Mesenchymal stem cell (in vitro differentiated cells and primary cell): Measurements from ENCODE around the gene OPN1SW.

ENCODE experiments used
- DNase-seq: peaks from one replicate; pipeline ENCODE4 v3.0.0-alpha.2; 2013
- H2AFZ ChIP-seq: one replicate; pipeline ENCODE4 v1.6.1; 2013; ENCODE audit warnings: low read depth, mild to moderate bottlenecking, control low read depth, inconsistent platforms, low read length, moderate library complexity
- H2AK5ac ChIP-seq: 2 replicates; pipeline ENCODE4 v1.6.1; 2013; ENCODE audit warnings: low read length, moderate library complexity, mild to moderate bottlenecking, inconsistent platforms; ENCODE audit not compliant: severe bottlenecking
- H2BK120ac ChIP-seq: one replicate; pipeline ENCODE4 v1.6.1; 2013; ENCODE audit warnings: low read depth, mild to moderate bottlenecking, inconsistent platforms, low read length, moderate library complexity
- H2BK12ac ChIP-seq, 2 experiments: one replicate each; pipeline ENCODE4 v1.6.1; 2013; ENCODE audit warnings: inconsistent platforms in 2 of 2, low read length in 2 of 2, mild to moderate bottlenecking in 2 of 2, moderate library complexity in 2 of 2, control low read depth in 1 of 2
- H2BK15ac ChIP-seq: one replicate; pipeline ENCODE4 v1.6.1; 2013; ENCODE audit warnings: mild to moderate bottlenecking, low read depth, inconsistent platforms; ENCODE audit not compliant: poor library complexity, severe bottlenecking
- H2BK5ac ChIP-seq: 2 replicates; pipeline ENCODE4 v1.6.1; 2013; ENCODE audit warnings: low read depth, mild to moderate bottlenecking, low read length, control low read depth, inconsistent platforms; ENCODE audit not compliant: poor library complexity, severe bottlenecking
- H3K14ac ChIP-seq, 2 experiments: one replicate each; pipeline ENCODE4 v1.6.1; 2013; ENCODE audit warnings: inconsistent platforms in 2 of 2, low read length in 2 of 2, control low read depth in 1 of 2, mild to moderate bottlenecking in 1 of 2, moderate library complexity in 1 of 2
- H3K18ac ChIP-seq, 2 experiments: one replicate each; pipeline ENCODE4 v1.6.1; 2013; ENCODE audit warnings: inconsistent platforms in 2 of 2, low read length in 2 of 2, control low read depth in 1 of 2, low read depth in 1 of 2, mild to moderate bottlenecking in 1 of 2
- H3K23ac ChIP-seq, 2 experiments: one replicate each; pipeline ENCODE4 v1.6.1; 2013; ENCODE audit warnings: inconsistent platforms in 2 of 2, low read length in 2 of 2, mild to moderate bottlenecking in 2 of 2, moderate library complexity in 2 of 2, control low read depth in 1 of 2
- H3K27ac ChIP-seq: 2 replicates; pipeline ENCODE4 v1.5.1; 2013; ENCODE audit warnings: mild to moderate bottlenecking, moderate library complexity, low read length, control low read depth, inconsistent platforms; ENCODE audit not compliant: poor library complexity, severe bottlenecking
- H3K27me3 ChIP-seq, 2 experiments: 2 replicates each; pipeline versions ENCODE4 v1.6.1 to v1.7.0; 2013; ENCODE audit warnings: low read length in 2 of 2, mild to moderate bottlenecking in 2 of 2, moderate library complexity in 2 of 2, control low read depth in 1 of 2, inconsistent platforms in 1 of 2; ENCODE audit not compliant: control insufficient read depth in 1 of 2, insufficient read depth in 1 of 2
- H3K36me3 ChIP-seq, 2 experiments: 2 replicates each; pipeline versions ENCODE4 v1.6.1 to v1.7.0; 2013; ENCODE audit warnings: low read length in 2 of 2, control low read depth in 1 of 2, inconsistent platforms in 1 of 2, low read depth in 1 of 2, mild to moderate bottlenecking in 1 of 2; ENCODE audit not compliant: insufficient read depth in 2 of 2, control insufficient read depth in 1 of 2
- H3K4ac ChIP-seq, 2 experiments: one replicate each; pipeline ENCODE4 v1.6.1; 2013; ENCODE audit warnings: inconsistent platforms in 2 of 2, low read length in 2 of 2, mild to moderate bottlenecking in 2 of 2, moderate library complexity in 2 of 2, control low read depth in 1 of 2, low read depth in 1 of 2
- H3K4me1 ChIP-seq: 2 replicates; pipeline ENCODE4 v1.6.1; 2013; ENCODE audit warnings: low read depth, low read length, control low read depth; ENCODE audit not compliant: control insufficient read depth, insufficient read depth
- H3K4me2 ChIP-seq: 2 replicates; pipeline ENCODE4 v1.6.1; 2013; ENCODE audit warnings: low read length, mild to moderate bottlenecking, inconsistent platforms; ENCODE audit not compliant: poor library complexity, severe bottlenecking
- H3K4me3 ChIP-seq, 2 experiments: 2 replicates each; pipeline versions ENCODE4 v1.5.1 to v1.7.0; 2013; ENCODE audit warnings: low read length in 2 of 2, mild to moderate bottlenecking in 2 of 2, control low read depth in 1 of 2, low read depth in 1 of 2; ENCODE audit not compliant: insufficient read depth in 1 of 2
- H3K79me1 ChIP-seq: replicated peaks from 2 replicates; pipeline ENCODE4 v1.6.1; 2013; ENCODE audit warnings: mild to moderate bottlenecking, control low read depth, low read length, inconsistent platforms; ENCODE audit not compliant: poor library complexity, severe bottlenecking
- H3K9ac ChIP-seq: 2 replicates; pipeline ENCODE4 v1.7.0; 2013; ENCODE audit warnings: mild to moderate bottlenecking, low read length, moderate library complexity
- H3K9me3 ChIP-seq: 2 replicates; pipeline ENCODE4 v1.7.0; 2013; ENCODE audit warnings: mild to moderate bottlenecking, low read length; ENCODE audit not compliant: control insufficient read depth
- H4K8ac ChIP-seq: one replicate; pipeline ENCODE4 v1.6.1; 2013; ENCODE audit warnings: inconsistent platforms, mild to moderate bottlenecking, low read length, moderate library complexity
- H4K91ac ChIP-seq: one replicate; pipeline ENCODE4 v1.6.1; 2013; ENCODE audit warnings: mild to moderate bottlenecking, low read length, inconsistent platforms
- WGBS: methylation state at CpG from one replicate; pipeline ENCODE4 v1.1.7; 2013; ENCODE audit warnings: mixed read lengths; 5-methylcytosine and 5-hydroxymethylcytosine counted together

The OPN1SW gene

GRCh38 chr7:128773604-128774003 is 2.0 kb downstream of the OPN1SW start:
- no peak overlapping the region for H3K23ac ChIP-seq
- H3K18ac ChIP-seq, result no peak overlapping the region
- H2BK15ac ChIP-seq, result no peak overlapping the region
- H3K4me2 ChIP-seq, result no peak overlapping the region
- 100% methylated on average over 12 of the region's 12 CpGs for WGBS
- no peak overlapping the region for H2AK5ac ChIP-seq
- peaks cover 1% of the 10 kb centered on the region for H3K4me1 ChIP-seq
- no peaks in the 10 kb centered on the region for H3K27me3 ChIP-seq
- H4K8ac ChIP-seq, result peak overlapping the region; percentile 42
- no peak for DNase-seq
- H3K36me3 ChIP-seq, result peaks cover 31 to 72% of the 10 kb centered on the region in 2 experiments
- H3K27ac ChIP-seq, result no peak overlapping the region
- H3K14ac ChIP-seq, result no peak overlapping the region
- H2BK5ac ChIP-seq, result no peak overlapping the region
- H4K91ac ChIP-seq, result no peak overlapping the region
- H3K79me1 ChIP-seq, result peaks cover 3% of the 10 kb centered on the region
- H3K4me3 ChIP-seq, result peak overlapping the region in 1 of 2 experiments; percentile 32
- H2BK120ac ChIP-seq, result no peak overlapping the region
- H2BK12ac ChIP-seq, result no peak overlapping the region
- no peak overlapping the region for H3K4ac ChIP-seq
- no peak overlapping the region for H3K9ac ChIP-seq
- H3K9me3 ChIP-seq, result peaks cover 17% of the 10 kb centered on the region
- no peak overlapping the region for H2AFZ ChIP-seq

DNA sequence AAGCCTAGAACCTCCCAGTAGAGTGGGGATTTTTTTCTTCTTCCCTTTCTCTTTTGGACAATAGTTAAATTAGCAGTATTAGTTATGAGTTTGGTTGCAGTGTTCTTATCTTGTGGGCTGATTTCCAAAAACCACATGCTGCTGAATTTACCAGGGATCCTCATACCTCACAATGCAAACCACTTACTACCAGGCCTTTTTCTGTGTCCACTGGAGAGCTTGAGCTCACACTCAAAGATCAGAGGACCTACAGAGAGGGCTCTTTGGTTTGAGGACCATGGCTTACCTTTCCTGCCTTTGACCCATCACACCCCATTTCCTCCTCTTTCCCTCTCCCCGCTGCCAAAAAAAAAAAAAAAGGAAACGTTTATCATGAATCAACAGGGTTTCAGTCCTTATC is 5.4 kb downstream of the OPN1SW start:
- H3K14ac ChIP-seq, result no peak overlapping the region
- H3K36me3 ChIP-seq, result peaks cover 37 to 95% of the 10 kb centered on the region in 2 experiments
- no peak overlapping the region for H3K18ac ChIP-seq
- H2BK120ac ChIP-seq, result no peak overlapping the region
- no peak overlapping the region for H3K9ac ChIP-seq
- H4K8ac ChIP-seq, result no peak overlapping the region
- no peak overlapping the region for H2BK15ac ChIP-seq
- no peak for DNase-seq
- no peaks in the 10 kb centered on the region for H3K27me3 ChIP-seq
- H4K91ac ChIP-seq, result no peak overlapping the region
- no peak overlapping the region for H2BK12ac ChIP-seq
- H3K9me3 ChIP-seq, result no peaks in the 10 kb centered on the region
- H3K4me2 ChIP-seq, result no peak overlapping the region
- H3K4me3 ChIP-seq, result no peak overlapping the region
- no peak overlapping the region for H3K23ac ChIP-seq
- no peak overlapping the region for H3K4ac ChIP-seq
- H3K27ac ChIP-seq, result no peak overlapping the region
- WGBS, result 100% methylated on average over 2 of the region's 2 CpGs
- no peak overlapping the region for H2BK5ac ChIP-seq
- H2AFZ ChIP-seq, result no peak overlapping the region
- H3K4me1 ChIP-seq, result peaks cover 1% of the 10 kb centered on the region
- H3K79me1 ChIP-seq, result peaks cover 9% of the 10 kb centered on the region
- no peak overlapping the region for H2AK5ac ChIP-seq

GRCh38 chr7:128767475-128768110 is 8.0 kb downstream of the OPN1SW start:
- over 99% methylated on average over 6 of the region's 6 CpGs for WGBS
- Histone ChIP-seq H2BK12ac (no peak overlapping the region), H2BK120ac (no peak overlapping the region), H3K27ac (no peak overlapping the region), H3K9ac (no peak overlapping the region), H3K36me3 (peaks cover 30 to 93% of the 10 kb centered on the region in 2 experiments), H3K79me1 (peaks cover 11% of the 10 kb centered on the region), H3K4me2 (no peak overlapping the region), H4K8ac (no peak overlapping the region), H3K14ac (no peak overlapping the region), H3K4ac (no peak overlapping the region), H2AK5ac (no peak overlapping the region), H2AFZ (no peak overlapping the region), H3K4me1 (peaks cover 5% of the 10 kb centered on the region), H4K91ac (no peak overlapping the region), H3K27me3 (no peaks in the 10 kb centered on the region), H3K4me3 (no peak overlapping the region), H3K18ac (no peak overlapping the region), H3K9me3 (no peaks in the 10 kb centered on the region), H2BK5ac (no peak overlapping the region), H2BK15ac (no peak overlapping the region), H3K23ac (no peak overlapping the region)
- DNase-seq, result no peak

DNA sequence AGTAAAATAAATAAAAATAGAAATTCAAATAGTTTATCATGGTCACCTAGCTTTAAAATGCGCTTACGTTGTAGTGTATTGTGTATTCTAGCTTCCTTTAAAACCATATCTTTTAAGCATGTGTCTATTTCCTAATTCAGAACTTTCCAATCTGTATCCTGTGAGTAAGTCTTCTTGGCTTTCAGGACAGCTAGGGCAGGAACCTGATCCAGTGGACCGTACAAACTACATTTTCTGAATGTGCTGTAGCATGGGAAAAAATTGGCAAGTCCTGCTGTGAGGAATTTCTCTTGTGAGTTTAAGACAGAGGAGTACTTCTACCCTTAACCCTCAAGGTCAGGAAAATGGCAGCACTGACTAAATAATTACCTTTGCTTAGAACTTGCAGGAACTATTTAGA is 12.1 kb downstream of the OPN1SW start:
- Histone ChIP-seq H2BK15ac (no peak overlapping the region), H3K18ac (no peak overlapping the region), H3K27ac (no peak overlapping the region), H2BK5ac (no peak overlapping the region), H3K9ac (no peak overlapping the region), H3K4ac (no peak overlapping the region), H3K4me3 (no peak overlapping the region), H2AFZ (no peak overlapping the region), H3K4me2 (no peak overlapping the region), H3K14ac (no peak overlapping the region), H3K36me3 (peaks cover 32 to 91% of the 10 kb centered on the region in 2 experiments), H3K4me1 (peaks cover 5% of the 10 kb centered on the region), H3K9me3 (no peaks in the 10 kb centered on the region), H4K91ac (no peak overlapping the region), H4K8ac (no peak overlapping the region), H3K23ac (no peak overlapping the region), H3K79me1 (peaks cover 12% of the 10 kb centered on the region), H2AK5ac (no peak overlapping the region), H2BK120ac (no peak overlapping the region), H3K27me3 (no peaks in the 10 kb centered on the region), H2BK12ac (no peak overlapping the region)
- 100% methylated on average over 1 of the region's 3 CpGs for WGBS
- no peak for DNase-seq
